GM10266 (cell line): Measurements from ENCODE around the gene CA10.

ENCODE experiments used
- DNase-seq: peaks from one replicate; pipeline ENCODE4 v3.0.0; 2012; ENCODE audit errors: extremely low spot score
- CTCF ChIP-seq: IDR thresholded peaks from 2 replicates; pipeline ENCODE4 v1.5.1; 2012; ENCODE audit warnings: mild to moderate bottlenecking, low read depth; ENCODE audit not compliant: control insufficient read depth, insufficient read depth; ENCODE audit errors: missing control alignments

The CA10 gene

GRCh38 chr17:51805765-51806164 lies 352.7 kb downstream of the CA10 start:
- no peak for TF ChIP-seq CTCF
- DNase-seq, result no peak

GRCh38 chr17:51805185-51805584 lies 353.3 kb downstream of the CA10 start:
- no peak for TF ChIP-seq CTCF
- DNase-seq, result no peak

GRCh38 chr17:51803161-51803560 lies 355.4 kb downstream of the CA10 start:
- DNase-seq, result no peak
- no peak for TF ChIP-seq CTCF

- no peak for TF ChIP-seq CTCF
- no peak for DNase-seq
Measured at GRCh38 chr17:51802544-51802943, 356.0 kb downstream of the CA10 start.

- no peak for TF ChIP-seq CTCF
- DNase-seq, result no peak
Measured at GRCh38 chr17:51801626-51802025, 356.9 kb downstream of the CA10 start.

GRCh38 chr17:51799981-51800380 lies 358.5 kb downstream of the CA10 start:
- TF ChIP-seq CTCF, result no peak
- no peak for DNase-seq

- no peak for TF ChIP-seq CTCF
- no peak for DNase-seq
Measured at GRCh38 chr17:51799240-51799639, 359.3 kb downstream of the CA10 start.
